Fibroblast of lung (primary cell): ENCODE results near the gene PSMA7.

Experiments
- EZH2 ChIP-seq: IDR thresholded peaks from 2 replicates; pipeline ENCODE4 v1.5.1; 2012; ENCODE audit warnings: low read length, control low read depth, mild to moderate bottlenecking; ENCODE audit errors: missing control alignments
- TF ChIP-seq, protein P1 (sequence below), 2 donors: IDR thresholded peaks in 1 of 2; conservative IDR thresholded peaks in 1 of 2; 1 replicate in 1 of 2; 2 replicates in 1 of 2; pipeline ENCODE4 v1.5.1; 2011 to 2012; ENCODE audit warnings: low read length in 2 of 2, control low read depth in 1 of 2, inconsistent platforms in 1 of 2, low read depth in 1 of 2, mild to moderate bottlenecking in 1 of 2

DNA sequence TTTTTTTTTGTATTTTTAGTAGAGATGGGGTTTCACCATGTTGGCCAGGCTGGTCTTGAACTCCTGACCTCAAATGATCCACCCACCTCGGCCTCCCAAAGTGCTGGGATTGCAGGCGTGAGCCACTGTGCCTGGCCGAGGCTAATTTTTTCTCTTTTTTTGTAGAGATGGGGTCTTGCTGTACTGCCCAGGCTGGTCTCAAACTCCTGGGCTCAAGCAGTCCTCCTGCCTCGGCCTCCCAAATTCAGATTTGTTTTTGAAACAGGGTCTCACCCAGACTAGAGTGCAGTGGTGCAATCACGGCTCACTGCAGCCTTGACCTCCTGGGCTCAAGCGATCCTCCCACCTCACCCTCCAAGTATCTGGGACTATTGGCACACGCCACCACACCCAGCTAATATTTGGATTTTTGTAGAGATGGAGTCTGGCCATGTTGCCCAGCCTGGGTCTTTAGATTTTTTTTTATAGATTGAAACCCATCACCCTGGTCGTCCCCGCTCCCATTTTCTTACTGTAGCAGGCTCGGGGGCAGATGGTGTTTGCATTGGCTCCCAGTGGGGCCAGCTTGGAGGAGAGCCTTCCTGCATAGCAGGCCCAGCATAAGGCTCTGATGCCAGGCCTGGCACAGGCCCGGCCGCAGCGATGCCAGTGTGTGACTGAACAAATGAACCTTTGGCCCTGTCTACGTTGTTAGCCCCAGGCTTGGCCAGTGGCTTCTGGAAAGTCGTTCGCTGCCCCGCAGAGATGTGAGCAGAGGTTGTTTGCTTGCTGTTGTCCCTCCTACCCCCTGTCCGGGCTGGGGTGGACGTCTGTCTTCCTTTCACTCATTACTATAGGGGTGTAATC is 35.3 kb upstream of the PSMA7 start:
- TF ChIP-seq, protein P1, sequence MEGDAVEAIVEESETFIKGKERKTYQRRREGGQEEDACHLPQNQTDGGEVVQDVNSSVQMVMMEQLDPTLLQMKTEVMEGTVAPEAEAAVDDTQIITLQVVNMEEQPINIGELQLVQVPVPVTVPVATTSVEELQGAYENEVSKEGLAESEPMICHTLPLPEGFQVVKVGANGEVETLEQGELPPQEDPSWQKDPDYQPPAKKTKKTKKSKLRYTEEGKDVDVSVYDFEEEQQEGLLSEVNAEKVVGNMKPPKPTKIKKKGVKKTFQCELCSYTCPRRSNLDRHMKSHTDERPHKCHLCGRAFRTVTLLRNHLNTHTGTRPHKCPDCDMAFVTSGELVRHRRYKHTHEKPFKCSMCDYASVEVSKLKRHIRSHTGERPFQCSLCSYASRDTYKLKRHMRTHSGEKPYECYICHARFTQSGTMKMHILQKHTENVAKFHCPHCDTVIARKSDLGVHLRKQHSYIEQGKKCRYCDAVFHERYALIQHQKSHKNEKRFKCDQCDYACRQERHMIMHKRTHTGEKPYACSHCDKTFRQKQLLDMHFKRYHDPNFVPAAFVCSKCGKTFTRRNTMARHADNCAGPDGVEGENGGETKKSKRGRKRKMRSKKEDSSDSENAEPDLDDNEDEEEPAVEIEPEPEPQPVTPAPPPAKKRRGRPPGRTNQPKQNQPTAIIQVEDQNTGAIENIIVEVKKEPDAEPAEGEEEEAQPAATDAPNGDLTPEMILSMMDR (conservative IDR thresholded peaks at IDR 0.05 in 1 of 2, IDR thresholded peaks at IDR 0.05 in 1 of 2; ENCODE audit: low read depth in 1 of 2, low read length in 2 of 2) = no peak
- TF ChIP-seq EZH2 = no peak
